Right ventricle myocardium inferior (tissue), 1 donor: ENCODE results near the gene PRR29. TPM values are rescaled to one million over a fixed set of nuclear protein-coding genes. Genes with fewer than 3 reads are reported as not detected.
"Not testable (repeated sequence)": the region's sequence is repeated elsewhere in the genome, so short reads cannot be mapped to it uniquely, and the experiment has no call there.

Source experiments
- ATAC-seq: fragments of 200-7000 bp; cut with Tn5 transposase; one replicate; pipeline ENCODE4 v1.9.1; 2020; ENCODE audit warnings: mild to moderate bottlenecking, moderate library complexity
- DNase-seq: peaks from one replicate; pipeline ENCODE4 v3.0.0; 2021; ENCODE audit errors: missing footprints
- intact Hi-C: fragments of 100-400 bp; cut with DNase I; formaldehyde crosslinking; loops from one replicate; pipeline ENCODE4 v1.11.0; 2022
- total RNA-seq: library from RNA; stranded (reverse); fragmentation: NEBNext Ultra II Directional; extraction: Animal tissue kit (Norgen Biotek cat#: 25700); gene quantifications from one replicate; pipeline ENCODE4 v1.2.1, GENCODE V29; 2021
- donor health status: DM: no; HTN: yes; CAD: no; lungs with severe emphysema.

The PRR29 gene
- total RNA-seq, 1 donor from 2014 or later, result 0.51 TPM

DNA sequence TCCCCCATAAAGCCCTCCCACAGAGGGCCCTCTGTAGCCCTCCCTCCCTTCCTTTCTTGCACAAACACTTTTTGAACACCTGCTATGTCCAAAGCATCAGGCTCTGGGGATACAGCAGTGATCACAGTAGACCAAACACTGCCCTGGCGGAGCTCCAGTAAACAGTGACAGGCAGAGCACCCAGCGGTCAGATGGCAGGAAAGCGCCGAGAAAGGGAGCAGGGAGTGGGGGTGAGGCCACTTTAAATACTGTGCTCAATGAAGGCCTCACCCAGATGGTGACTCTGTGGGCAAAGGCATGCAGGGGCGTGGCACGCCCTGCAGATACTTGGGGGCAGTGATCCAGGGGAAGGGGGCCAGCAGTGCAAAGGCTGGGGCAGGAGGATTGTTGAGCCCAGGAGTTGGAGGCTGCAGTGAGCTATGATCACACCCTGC is 7.6 kb downstream of the PRR29 start:
- intact Hi-C loops, result no loop called here
- no peak for DNase-seq
- ATAC-seq, result no peak

DNA sequence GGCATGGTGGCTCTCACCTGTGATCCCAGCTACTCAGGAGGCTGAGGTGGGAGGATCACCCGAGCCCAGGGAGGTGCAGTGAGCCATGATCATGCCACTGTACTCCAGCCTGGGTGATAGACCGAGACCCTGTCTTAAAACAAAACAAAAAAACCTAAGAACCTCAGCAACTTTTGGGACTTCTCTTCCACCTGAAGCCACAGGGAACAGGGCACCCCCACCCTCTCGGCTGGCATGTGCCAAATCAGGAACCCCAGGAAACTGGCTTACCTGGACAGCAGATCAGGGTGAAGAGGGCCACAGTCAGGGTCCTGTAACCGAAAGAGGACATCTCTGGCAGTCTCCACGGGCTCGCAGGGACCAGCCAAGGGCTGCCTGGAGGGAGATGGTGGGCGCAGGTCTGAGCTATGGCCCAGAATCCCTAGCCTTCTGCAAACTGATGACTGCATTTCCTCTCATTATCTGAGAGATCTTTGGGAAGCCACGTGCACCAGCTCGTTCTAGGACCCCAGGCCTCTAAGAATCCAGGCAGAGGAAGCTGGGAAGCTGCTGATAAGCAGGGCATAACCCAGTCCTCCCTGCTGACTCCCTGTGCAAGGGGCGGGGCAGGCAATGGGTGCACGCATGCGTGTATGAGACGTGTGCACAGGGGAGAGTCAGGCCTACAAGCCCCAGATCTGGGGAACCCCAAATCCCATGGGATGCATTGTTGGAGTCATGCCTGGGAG is 8.4 kb downstream of the PRR29 start:
- DNase-seq (peak; percentile 85), ATAC-seq (peak; percentile 75)
- intact Hi-C loops, result no loop called here

DNA sequence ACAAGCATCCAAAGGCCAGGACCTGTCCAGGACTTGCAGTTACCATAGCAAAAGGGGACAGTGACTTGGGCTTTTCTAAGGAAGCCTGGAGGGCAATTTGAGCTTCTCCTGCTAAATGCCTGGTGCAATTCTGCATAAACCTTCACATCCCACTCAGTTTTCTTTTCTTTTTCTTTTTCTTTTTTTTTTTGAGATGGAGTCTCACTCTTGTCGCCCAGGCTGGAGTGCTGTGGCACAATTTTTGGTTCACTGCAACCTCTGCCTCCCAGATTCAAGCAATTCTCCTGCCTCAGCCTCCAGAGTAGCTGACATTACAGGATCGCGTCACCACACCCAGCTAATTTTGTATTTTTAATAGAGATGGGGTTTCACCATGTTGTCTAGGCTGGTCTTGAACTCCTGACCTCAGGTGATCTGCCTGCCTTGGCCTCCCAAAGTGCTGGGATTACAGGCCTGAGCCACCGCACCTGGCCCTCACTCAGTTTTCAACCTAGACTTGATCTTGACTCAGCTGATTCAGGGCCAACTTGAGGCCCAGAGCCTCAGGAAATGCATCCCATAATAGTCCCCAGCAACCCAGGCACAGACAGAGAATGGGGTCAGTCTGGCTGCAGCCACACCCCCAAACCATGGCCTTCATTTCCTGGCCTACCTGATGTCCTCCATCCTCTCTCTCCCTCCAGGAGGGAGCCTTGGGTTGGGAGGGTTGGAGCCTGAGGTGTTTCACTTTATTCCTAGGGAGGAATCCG is 9.1 kb downstream of the PRR29 start:
- intact Hi-C loops, DNase-seq, ATAC-seq: not testable (repeated sequence)

- DNase-seq (no peak), ATAC-seq (no peak)
- intact Hi-C loops, result no loop called here
Observed at GRCh38 chr17:64007838-64008282, 9.7 kb downstream of the PRR29 start.

- intact Hi-C loops, result no loop called here
- ATAC-seq (no peak), DNase-seq (no peak)
Observed at GRCh38 chr17:64008346-64008745, 10.2 kb downstream of the PRR29 start.

GRCh38 chr17:64008830-64009229 is 10.7 kb downstream of the PRR29 start:
- DNase-seq (no peak), ATAC-seq (no peak)
- intact Hi-C loops, result no loop called here

DNA sequence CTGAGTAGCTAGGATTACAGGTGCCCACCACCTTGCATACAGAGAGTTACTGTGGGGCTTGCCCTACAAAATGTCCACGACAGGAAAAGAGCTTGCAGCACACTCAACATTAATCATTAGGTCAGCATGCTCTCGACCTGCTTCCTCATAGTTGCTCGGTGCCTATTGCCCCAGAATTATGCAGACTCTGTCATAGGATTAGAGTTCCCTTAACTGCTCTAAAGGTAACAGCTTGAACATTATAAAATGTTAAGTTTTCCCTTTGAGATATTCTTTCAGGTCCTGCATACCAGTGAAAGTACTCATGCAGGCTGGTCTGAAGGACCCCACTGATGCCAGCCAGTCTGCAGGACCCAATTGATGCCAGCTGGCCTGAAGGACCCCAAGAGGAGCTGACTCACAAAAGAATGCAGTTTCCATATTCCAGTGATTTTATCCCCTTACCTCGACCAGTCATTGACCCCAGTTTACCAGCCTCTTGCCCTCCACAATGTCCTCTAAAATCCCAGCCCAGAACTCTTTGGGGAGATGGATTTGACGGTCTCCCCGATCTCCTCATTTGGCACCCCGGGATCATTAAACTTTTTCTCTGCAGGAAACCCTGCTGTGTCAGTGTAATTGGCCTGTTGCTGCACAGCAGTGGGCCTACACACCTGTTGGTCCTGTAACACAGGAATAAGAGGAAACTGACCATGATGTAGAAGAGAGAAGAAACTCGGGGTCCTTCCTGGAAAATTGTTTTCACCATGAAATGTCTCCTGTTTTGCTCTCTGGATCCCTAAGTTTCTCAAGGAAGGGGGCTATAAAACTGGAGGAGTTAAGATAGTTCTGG is 11.6 kb downstream of the PRR29 start:
- peak; percentile 26 for ATAC-seq
- intact Hi-C loops, result no loop called here
- DNase-seq, result no peak

DNA sequence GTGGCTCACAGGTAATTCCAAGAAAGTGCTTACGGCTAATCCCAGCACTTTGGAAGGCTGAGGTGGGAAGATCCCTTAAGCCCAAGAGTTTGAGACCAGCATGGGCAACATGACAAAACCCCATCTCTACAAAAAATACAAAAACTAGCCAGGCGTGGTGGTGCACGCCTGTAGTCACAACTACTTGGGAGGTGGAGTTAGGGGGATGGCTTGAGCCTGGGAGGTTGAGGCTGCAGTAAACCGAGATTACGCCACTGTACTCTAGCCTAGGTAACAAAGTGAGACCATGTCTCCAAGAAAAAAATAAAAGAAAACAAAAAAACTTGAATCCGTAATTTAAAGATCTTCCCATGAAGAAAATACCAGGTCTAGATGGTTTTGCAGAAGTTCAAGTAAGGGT is 17.3 kb downstream of the PRR29 start:
- ATAC-seq, result no peak
- intact Hi-C loops, result no loop called here
- no peak for DNase-seq

DNA sequence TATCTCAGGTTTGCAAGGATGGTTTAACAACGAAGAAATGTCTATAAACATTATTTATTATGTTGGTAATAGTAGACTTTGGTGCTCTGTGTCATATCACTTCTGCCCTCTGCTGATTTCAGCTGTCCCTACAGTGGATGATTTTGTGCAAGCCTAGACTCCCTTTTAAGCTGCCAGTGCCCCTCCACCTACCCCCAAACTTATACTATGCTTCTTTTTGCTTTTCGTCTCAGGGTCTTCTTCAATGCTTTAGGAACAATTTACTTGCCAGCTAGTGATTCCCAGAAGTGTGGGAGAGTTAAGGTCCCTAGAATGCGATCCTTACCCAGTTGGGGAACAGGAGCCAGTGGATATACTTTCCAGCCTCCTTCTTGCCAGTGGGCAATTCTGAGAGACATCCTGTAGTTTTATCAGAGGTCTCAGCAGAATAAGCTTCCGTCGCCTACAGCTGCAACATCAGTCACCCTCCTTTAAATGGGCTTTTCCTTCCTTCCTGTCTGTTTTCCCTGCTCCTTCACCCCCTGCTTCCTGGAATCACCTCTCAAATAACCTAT is 18.2 kb downstream of the PRR29 start:
- DNase-seq (no peak), ATAC-seq (no peak)
- intact Hi-C loops, result no loop called here

- no peak for ATAC-seq
- DNase-seq, result no peak
- intact Hi-C loops, result no loop called here
Observed at GRCh38 chr17:64016974-64017373, 18.8 kb downstream of the PRR29 start.

DNA sequence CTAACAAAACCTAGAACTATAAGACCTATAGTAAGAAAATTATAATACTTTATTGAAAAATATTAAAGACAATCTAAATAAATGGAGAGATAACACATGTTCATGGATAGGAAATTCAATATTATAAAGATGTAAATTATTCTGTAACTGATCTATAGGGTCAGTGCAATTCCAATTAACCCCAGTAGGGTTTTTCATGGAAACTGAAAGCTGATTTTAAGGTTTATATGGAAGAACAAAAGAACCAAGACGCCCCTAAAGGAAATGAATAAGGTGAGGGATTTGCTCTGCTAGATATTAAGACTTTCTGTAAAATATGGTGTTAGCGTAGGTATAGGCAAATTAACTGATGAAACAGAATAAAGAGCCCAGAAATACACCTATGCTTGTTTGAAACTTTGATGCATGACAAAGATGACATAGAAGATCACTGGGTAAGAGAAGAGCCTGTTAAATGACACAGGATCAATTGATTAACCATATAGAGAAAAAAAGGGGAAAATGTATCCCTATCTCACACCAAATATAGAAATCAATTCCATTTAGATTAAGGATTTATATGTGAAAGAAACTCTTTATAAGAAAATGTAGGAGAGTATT is 19.3 kb downstream of the PRR29 start:
- no peak for DNase-seq
- intact Hi-C loops, result no loop called here
- no peak for ATAC-seq

GRCh38 chr17:64019551-64019961 is 21.4 kb downstream of the PRR29 start:
- DNase-seq, intact Hi-C loops, ATAC-seq: not testable (repeated sequence)

- peak; percentile 80 for DNase-seq
- peak; percentile 58 for ATAC-seq
- intact Hi-C loops, result no loop called here
Observed at GRCh38 chr17:64020056-64020766, 22.1 kb downstream of the PRR29 start, which contains the start of gene ICAM2. Gene ICAM2 (minus strand): TSS chr17:64020633. CDS start chr17:64006691, 13,942 bp downstream.

DNA sequence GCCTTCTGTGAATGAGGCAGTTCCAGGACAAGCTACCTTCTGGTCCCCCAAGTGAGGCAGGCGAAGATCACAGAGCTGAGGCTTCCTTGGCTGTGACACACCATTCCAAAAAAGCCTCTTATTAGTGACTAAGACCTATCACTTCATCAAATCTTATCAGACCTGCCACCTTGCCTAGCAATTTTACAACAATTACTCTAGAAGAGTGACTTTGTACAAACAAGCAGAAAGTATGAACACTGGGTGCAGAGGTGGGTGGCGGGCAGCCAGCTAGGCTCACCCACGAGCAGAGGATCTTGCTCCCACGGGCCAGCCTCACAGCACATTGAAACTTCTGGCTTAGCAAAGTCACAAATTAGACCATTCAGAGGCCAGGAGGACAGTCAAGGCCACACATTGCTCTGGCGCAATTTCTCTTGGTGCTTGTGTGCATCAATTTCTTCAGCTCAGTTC is 24.5 kb downstream of the PRR29 start:
- DNase-seq (no peak), ATAC-seq (no peak)

DNA sequence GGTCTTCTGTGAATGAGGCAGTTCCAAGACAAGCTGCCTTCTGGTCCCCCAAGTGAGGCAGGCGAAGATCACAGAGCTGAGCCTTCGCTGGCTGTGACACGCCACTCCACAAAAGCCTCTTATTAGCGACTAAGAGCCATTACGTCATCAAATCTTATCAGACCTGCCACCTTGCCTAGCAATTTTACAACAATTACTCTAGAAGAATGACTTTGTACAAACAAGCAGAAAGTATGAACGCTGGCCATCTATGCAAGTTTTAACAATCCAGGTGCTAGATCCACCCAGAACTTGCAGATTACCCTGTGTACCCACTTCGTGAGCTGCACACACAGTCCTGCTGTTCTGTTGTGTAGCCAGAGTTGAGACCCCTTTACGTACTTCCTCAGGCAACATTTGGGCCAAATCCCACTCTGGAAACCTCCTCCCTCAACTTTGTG is 26.1 kb downstream of the PRR29 start:
- ATAC-seq (no peak), DNase-seq (no peak)

More for the DNA sequence above, 24.5 kb downstream of the PRR29 start:
- intact Hi-C loops, result no loop called here

GRCh38 chr17:64024781-64025731 is 26.9 kb downstream of the PRR29 start:
- intact Hi-C loops, result loop anchor here (2.0 kb wide), 1 partner anchor 106 kb away; the partner anchor contains the start of gene GH1
- DNase-seq (no peak), ATAC-seq (no peak)

More for the DNA sequence above, 26.1 kb downstream of the PRR29 start:
- intact Hi-C loops, result loop anchor here (2.0 kb wide), 1 partner anchor 105 kb away; the partner anchor contains the start of gene GH1
